ENCODE measurements around the gene CCNJL. TPM values are rescaled to one million over a fixed set of nuclear protein-coding genes. Genes with fewer than 3 reads are reported as not detected.

Gene CCNJL
- total RNA-seq, 1 donor from 2014 or later, result 11.4 TPM

DNA sequence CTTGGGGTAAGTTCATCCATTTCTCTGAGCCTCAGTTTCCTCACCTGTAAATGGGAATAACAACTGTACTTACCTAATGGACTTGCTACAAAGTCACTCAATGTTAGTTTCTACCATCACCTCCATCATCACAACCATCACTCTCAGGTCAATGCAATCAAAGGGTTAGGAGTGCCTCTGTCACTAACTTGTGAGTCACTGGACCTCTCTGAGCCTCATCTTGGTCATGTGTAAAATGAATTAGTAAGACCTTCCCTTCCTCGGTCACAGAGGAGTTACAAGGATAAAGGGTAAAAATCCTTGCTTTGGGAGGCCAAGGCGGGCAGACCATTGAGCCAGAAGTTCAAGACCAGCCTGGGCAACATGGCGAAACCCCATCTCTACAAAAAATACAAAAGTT lies 70.2 kb downstream of the CCNJL start:
- no peak overlapping the region for H3K4me3 Mint-ChIP-seq (ENCODE audit: unreplicated experiment)
- H3K27me3 Mint-ChIP-seq (ENCODE audit: low read depth), result no peaks in the 10 kb centered on the region
- no peaks in the 10 kb centered on the region for H3K9me3 Mint-ChIP-seq (ENCODE audit: low read depth)

DNA sequence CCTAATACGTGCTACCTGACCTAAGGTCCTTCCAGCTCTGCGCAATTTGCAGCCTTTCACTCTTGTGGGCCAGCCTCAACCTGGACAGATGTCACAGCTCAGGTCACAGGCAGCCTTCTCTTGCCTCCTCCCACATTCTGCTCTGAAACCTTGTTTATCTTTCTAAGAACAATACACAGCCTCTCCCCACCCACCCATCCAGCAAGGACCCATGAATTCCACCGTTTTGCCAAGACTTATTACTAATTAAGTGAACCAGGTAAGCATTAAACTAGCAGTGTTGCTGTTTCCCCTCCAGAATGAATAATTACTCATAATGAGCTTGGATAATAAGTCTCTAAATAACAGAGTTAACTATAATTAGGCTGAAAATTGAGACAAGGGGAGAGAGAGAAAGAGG lies 72.0 kb downstream of the CCNJL start:
- peaks cover 2% of the 10 kb centered on the region for H3K4me1 Mint-ChIP-seq (ENCODE audit: low read depth)
- DNase-seq (ENCODE audit: low spot score), result peak; percentile 4
- no peak overlapping the region for H3K27ac Mint-ChIP-seq (ENCODE audit: unreplicated experiment)
- H3K27me3 Mint-ChIP-seq (ENCODE audit: low read depth), result no peaks in the 10 kb centered on the region
- TF ChIP-seq, protein P1, sequence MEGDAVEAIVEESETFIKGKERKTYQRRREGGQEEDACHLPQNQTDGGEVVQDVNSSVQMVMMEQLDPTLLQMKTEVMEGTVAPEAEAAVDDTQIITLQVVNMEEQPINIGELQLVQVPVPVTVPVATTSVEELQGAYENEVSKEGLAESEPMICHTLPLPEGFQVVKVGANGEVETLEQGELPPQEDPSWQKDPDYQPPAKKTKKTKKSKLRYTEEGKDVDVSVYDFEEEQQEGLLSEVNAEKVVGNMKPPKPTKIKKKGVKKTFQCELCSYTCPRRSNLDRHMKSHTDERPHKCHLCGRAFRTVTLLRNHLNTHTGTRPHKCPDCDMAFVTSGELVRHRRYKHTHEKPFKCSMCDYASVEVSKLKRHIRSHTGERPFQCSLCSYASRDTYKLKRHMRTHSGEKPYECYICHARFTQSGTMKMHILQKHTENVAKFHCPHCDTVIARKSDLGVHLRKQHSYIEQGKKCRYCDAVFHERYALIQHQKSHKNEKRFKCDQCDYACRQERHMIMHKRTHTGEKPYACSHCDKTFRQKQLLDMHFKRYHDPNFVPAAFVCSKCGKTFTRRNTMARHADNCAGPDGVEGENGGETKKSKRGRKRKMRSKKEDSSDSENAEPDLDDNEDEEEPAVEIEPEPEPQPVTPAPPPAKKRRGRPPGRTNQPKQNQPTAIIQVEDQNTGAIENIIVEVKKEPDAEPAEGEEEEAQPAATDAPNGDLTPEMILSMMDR (IDR thresholded peaks at IDR 0.05), result no peak
- no peaks in the 10 kb centered on the region for H3K36me3 Mint-ChIP-seq (ENCODE audit: low read depth)
- H3K9me3 Mint-ChIP-seq (ENCODE audit: low read depth), result no peaks in the 10 kb centered on the region
- H3K4me3 Mint-ChIP-seq (ENCODE audit: unreplicated experiment), result no peak overlapping the region

More for the DNA sequence above, 70.2 kb downstream of the CCNJL start:
- H3K4me1 Mint-ChIP-seq (ENCODE audit: low read depth), result peaks cover 2% of the 10 kb centered on the region
- H3K36me3 Mint-ChIP-seq (ENCODE audit: low read depth), result no peaks in the 10 kb centered on the region
- TF ChIP-seq, protein P1 (IDR thresholded peaks at IDR 0.05), result no peak
- DNase-seq (ENCODE audit: low spot score), result no peak
- no peak overlapping the region for H3K27ac Mint-ChIP-seq (ENCODE audit: unreplicated experiment)

DNA sequence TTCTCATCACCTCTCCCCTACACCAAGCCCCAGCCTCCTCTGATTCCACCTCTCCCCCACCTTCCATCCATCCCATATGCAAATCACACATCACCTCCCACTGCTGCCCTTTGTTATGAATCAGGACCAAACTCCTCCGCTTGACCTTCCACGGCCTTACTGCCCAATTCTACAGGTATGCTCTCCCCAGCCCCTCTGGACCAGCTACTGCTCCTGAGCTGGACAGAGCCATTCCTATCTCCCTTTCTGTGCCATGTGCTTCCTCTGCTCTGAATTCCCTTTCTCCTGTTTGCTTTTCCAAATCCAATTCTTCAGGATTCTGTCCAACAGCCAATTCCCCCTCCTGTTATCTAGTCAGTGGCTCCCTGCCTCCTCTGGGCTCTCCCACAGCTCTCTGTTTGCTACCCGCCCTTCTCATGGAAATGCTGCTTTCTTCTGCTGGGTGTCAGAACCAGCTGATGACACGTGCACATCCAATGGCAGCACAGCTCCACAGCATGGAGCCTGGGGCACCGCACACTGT lies 74.7 kb downstream of the CCNJL start:
- TF ChIP-seq, protein P1 (IDR thresholded peaks at IDR 0.05), result no peak
- Mint-ChIP-seq H3K27me3 (ENCODE audit: low read depth) (no peaks in the 10 kb centered on the region), H3K36me3 (ENCODE audit: low read depth) (no peaks in the 10 kb centered on the region), H3K27ac (ENCODE audit: unreplicated experiment) (no peak overlapping the region), H3K4me1 (ENCODE audit: low read depth) (peaks cover 2% of the 10 kb centered on the region), H3K9me3 (ENCODE audit: low read depth) (no peaks in the 10 kb centered on the region), H3K4me3 (ENCODE audit: unreplicated experiment) (no peak overlapping the region)
- DNase-seq (ENCODE audit: low spot score), result peak; percentile 42

DNA sequence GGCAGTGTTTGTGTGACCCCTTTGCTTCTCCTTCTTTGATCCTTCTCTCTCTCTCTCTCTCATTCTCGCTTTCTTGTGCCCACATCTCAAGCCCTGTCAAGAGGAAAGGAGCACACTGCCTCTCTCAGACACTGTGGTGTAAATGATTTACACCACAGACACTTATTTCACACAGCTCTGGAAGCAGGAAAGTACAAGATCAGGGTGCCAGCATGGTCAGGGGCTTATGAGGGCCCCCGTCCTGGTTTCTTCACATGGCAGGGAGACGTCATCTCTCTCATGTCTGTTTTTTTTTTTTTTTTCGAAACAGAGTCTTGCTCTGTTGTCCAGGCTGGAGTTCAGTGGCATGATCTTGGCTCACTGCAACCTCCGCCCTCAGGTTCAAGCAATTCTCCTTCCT lies 76.6 kb downstream of the CCNJL start:
- no peak for DNase-seq (ENCODE audit: low spot score)

DNA sequence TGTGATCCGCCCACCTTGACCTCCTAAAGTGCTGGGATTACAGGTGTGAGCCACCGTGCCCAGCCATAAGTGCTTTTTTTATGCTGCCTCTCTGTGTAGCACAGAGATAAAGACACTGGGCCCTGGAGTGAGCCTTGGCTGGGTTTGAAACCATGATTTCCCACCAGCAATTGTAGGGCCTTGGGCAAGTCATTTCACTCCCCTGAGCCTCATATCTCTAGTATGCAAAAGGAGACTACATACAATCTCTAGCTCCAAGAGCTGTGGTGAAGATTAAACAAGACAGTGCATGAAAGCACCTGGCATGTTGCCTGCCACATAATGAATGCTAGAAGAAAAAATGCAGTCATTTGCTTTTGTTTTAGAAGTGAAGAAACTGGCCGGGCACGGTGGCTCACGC lies 79.1 kb downstream of the CCNJL start:
- Mint-ChIP-seq H3K36me3 (ENCODE audit: low read depth) (no peaks in the 10 kb centered on the region), H3K9me3 (ENCODE audit: low read depth) (no peaks in the 10 kb centered on the region), H3K4me3 (ENCODE audit: unreplicated experiment) (no peak overlapping the region), H3K27ac (ENCODE audit: unreplicated experiment) (no peak overlapping the region), H3K27me3 (ENCODE audit: low read depth) (no peaks in the 10 kb centered on the region), H3K4me1 (ENCODE audit: low read depth) (no peaks in the 10 kb centered on the region)
- TF ChIP-seq, protein P1 (IDR thresholded peaks at IDR 0.05), result no peak
- no peak for DNase-seq (ENCODE audit: low spot score)

More for the DNA sequence above, 76.6 kb downstream of the CCNJL start:
- no peak overlapping the region for H3K4me3 Mint-ChIP-seq (ENCODE audit: unreplicated experiment)
- TF ChIP-seq, protein P1 (IDR thresholded peaks at IDR 0.05), result no peak
- no peaks in the 10 kb centered on the region for H3K27me3 Mint-ChIP-seq (ENCODE audit: low read depth)
- no peaks in the 10 kb centered on the region for H3K9me3 Mint-ChIP-seq (ENCODE audit: low read depth)
- no peak overlapping the region for H3K27ac Mint-ChIP-seq (ENCODE audit: unreplicated experiment)
- H3K4me1 Mint-ChIP-seq (ENCODE audit: low read depth), result peaks cover 2% of the 10 kb centered on the region
- H3K36me3 Mint-ChIP-seq (ENCODE audit: low read depth), result no peaks in the 10 kb centered on the region
